Hematopoietic multipotent progenitor cell treated with erythropoietin and hydrocortisone succinate and interleukin-3 and kit ligand, for 15 days (in vitro differentiated cells): ENCODE results near the gene ST3GAL3.

Experiments
- DNase-seq: peaks from one replicate; pipeline ENCODE4 v3.0.0-alpha.2; 2015; ENCODE audit warnings: low spot score

The ST3GAL3 gene

GRCh38 chr1:43965316-43965715 lies 258.0 kb downstream of the ST3GAL3 start:
- no peak for DNase-seq

- peak; percentile 28 for DNase-seq
These were observed 261.1 kb downstream of the ST3GAL3 start for GRCh38 chr1:43968348-43968948.

GRCh38 chr1:43969416-43969745 lies 262.0 kb downstream of the ST3GAL3 start:
- DNase-seq = no peak

GRCh38 chr1:43969746-43970466 lies 262.6 kb downstream of the ST3GAL3 start, which contains the start of gene DPH2:
TSS of gene DPH2 (plus strand) at chr1:43970010. CDS start at chr1:43970176, 166 bp downstream.
- DNase-seq = peak; percentile 96

GRCh38 chr1:43970502-43970901 lies 263.2 kb downstream of the ST3GAL3 start:
- DNase-seq = no peak

GRCh38 chr1:43970911-43971310 lies 263.6 kb downstream of the ST3GAL3 start:
- DNase-seq = no peak

- no peak for DNase-seq
These were observed 264.1 kb downstream of the ST3GAL3 start for GRCh38 chr1:43971336-43971980.

- no peak for DNase-seq
These were observed 266.7 kb downstream of the ST3GAL3 start for GRCh38 chr1:43973981-43974442.

GRCh38 chr1:43974443-43975248 lies 267.3 kb downstream of the ST3GAL3 start, which contains the start of gene ATP6V0B:
TSS of gene ATP6V0B (plus strand) at chr1:43974960. CDS start at chr1:43975041, 81 bp downstream.
- peak; percentile 96 for DNase-seq

GRCh38 chr1:43975249-43975961 lies 268.1 kb downstream of the ST3GAL3 start:
- no peak for DNase-seq

- no peak for DNase-seq
These were observed 268.7 kb downstream of the ST3GAL3 start for GRCh38 chr1:43976045-43976444.

- DNase-seq = no peak
These were observed 269.6 kb downstream of the ST3GAL3 start for GRCh38 chr1:43976890-43977289.

GRCh38 chr1:43977376-43978263 lies 270.3 kb downstream of the ST3GAL3 start:
- DNase-seq = no peak

- no peak for DNase-seq
These were observed 270.9 kb downstream of the ST3GAL3 start for GRCh38 chr1:43978264-43978550.

- DNase-seq = peak; percentile 36
These were observed 271.4 kb downstream of the ST3GAL3 start, which contains the start of gene B4GALT2 for GRCh38 chr1:43978551-43979260. TSS of gene B4GALT2 (plus strand) at chr1:43979210. CDS start at chr1:43981161, 1,951 bp downstream.

- no peak for DNase-seq
These were observed 271.9 kb downstream of the ST3GAL3 start for GRCh38 chr1:43979261-43979527.

- DNase-seq = no peak
These were observed 272.4 kb downstream of the ST3GAL3 start for GRCh38 chr1:43979528-43980254.

- DNase-seq = no peak
These were observed 273.2 kb downstream of the ST3GAL3 start for GRCh38 chr1:43980255-43981134.
